Adrenal gland (tissue), 19 donors: ENCODE measurements around the gene ARHGEF28. TPM values are rescaled to one million over a fixed set of nuclear protein-coding genes. Genes with fewer than 3 reads are reported as not detected.

ENCODE experiments used
- DNase-seq, 7 donors: peaks; one replicate each; pipeline ENCODE4 v3.0.0-alpha.2; 2019 to 2020
- H3K27ac ChIP-seq, 5 donors: fragments of 200-600 bp; sonication (generic) in 4 of 5; 1 replicate in 3 of 5; 2 replicates in 2 of 5; pipeline versions ENCODE4 v1.5.1 to v1.8.0; 2016 to 2020; ENCODE audit warnings: mild to moderate bottlenecking in 1 of 5
- H3K27me3 ChIP-seq: fragments of 200-600 bp; 2 replicates; pipeline ENCODE4 v1.8.0; 2021
- H3K36me3 ChIP-seq, 2 donors: fragments of 200-600 bp; replicated peaks in 1 of 2; 1 replicate in 1 of 2; 2 replicates in 1 of 2; pipeline versions ENCODE4 v1.5.1 to v1.8.0; 2018 to 2022
- H3K4me1 ChIP-seq, 2 donors: fragments of 200-600 bp; replicated peaks in 1 of 2; 1 replicate in 1 of 2; 2 replicates in 1 of 2; pipeline versions ENCODE4 v1.5.1 to v1.8.0; 2018 to 2021
- H3K4me3 ChIP-seq, 4 donors: fragments of 200-600 bp; sonication (generic) in 3 of 4; one replicate each; pipeline ENCODE4 v1.5.1; 2016 to 2018
- H3K9me3 ChIP-seq, 3 donors: fragments of 200-600 bp; sonication (generic) in 1 of 3; replicated peaks in 1 of 3; 1 replicate in 2 of 3; 2 replicates in 1 of 3; pipeline versions ENCODE4 v1.5.1 to v1.8.0; 2016 to 2021
- POLR2A ChIP-seq, 2 donors: fragments of 450-650 bp; IDR thresholded peaks; one replicate each; pipeline ENCODE4 v1.6.1; 2017; ENCODE audit warnings: antibody characterized with exemption in 2 of 2, mild to moderate bottlenecking in 2 of 2, moderate library complexity in 1 of 2
- WGBS, 4 donors: extraction: QIAGEN DNeasy Blood & Tissue Kit in 2 of 4; methylation state at CpG; one replicate each; pipeline versions ENCODE4 v1.1.5 to v1.1.7; 2013 to 2017; 5-methylcytosine and 5-hydroxymethylcytosine counted together
- intact Hi-C, 2 donors: fragments of 100-400 bp; cut with DNase I; formaldehyde crosslinking; loops; one replicate each; pipeline versions ENCODE4 v1.14.1 to v1.15.0; 2022 to 2023
- long read RNA-seq, 10 donors: library from polyadenylated mRNA in 3 of 10; unstranded in 2 of 10; stranded (forward) in 1 of 10; transcript quantifications; one replicate each; pipeline ENCODE4 v2.0.0 and lab custom pipeline, GENCODE V29; 2021 to 2026
- polyA plus RNA-seq, 3 donors: library from polyadenylated mRNA; stranded (reverse); fragments of 200-250 nt in 2 of 3; fragments of 350-450 nt in 1 of 3; fragmentation: Illumina TruSeq in 1 of 3; extraction: RNeasy Lipid Tissue Mini Kit (QIAGEN cat#74804) in 1 of 3; gene quantifications; one replicate each; pipeline ENCODE4 v1.2.3, GENCODE V29; 2013 to 2014
- total RNA-seq, 9 donors: library from RNA; depleted of rRNA in 4 of 9; stranded (reverse); fragments of >200 nt in 4 of 9; fragments of 120-200 nt in 1 of 9; fragmentation: NEBNext Ultra II Directional in 1 of 9; extraction: Animal tissue kit (Norgen Biotek cat#: 25700) in 1 of 9; gene quantifications; one replicate each; pipeline versions ENCODE4 v1.1.0 to v1.2.4, GENCODE V29; 2013 to 2023
- TF ChIP-seq, protein P1 (sequence below), 6 experiments: fragments of 450-650 bp in 4 of 6; fragments of 200-600 bp in 2 of 6; sonication (generic) in 1 of 6; IDR thresholded peaks; 1 replicate in 5 of 6; 2 replicates in 1 of 6; pipeline versions ENCODE4 v1.5.1 to v1.8.0; 2016 to 2021; ENCODE audit warnings: antibody characterized with exemption in 6 of 6, mild to moderate bottlenecking in 2 of 6, moderate library complexity in 1 of 6
- donor health status: healthy with polysubstance abuse.
- donor health status: Bipolar disorder and iron deficiency.
- donor health status: DM: yes; HTN: yes; CAD: no.
- donor health status: DM: no; HTN: no; CAD: no.
- donor health status: DM: no; HTN: no; CAD: no.
- donor health status: DM: yes; HTN: yes; CAD: no.

Gene ARHGEF28, protein sequence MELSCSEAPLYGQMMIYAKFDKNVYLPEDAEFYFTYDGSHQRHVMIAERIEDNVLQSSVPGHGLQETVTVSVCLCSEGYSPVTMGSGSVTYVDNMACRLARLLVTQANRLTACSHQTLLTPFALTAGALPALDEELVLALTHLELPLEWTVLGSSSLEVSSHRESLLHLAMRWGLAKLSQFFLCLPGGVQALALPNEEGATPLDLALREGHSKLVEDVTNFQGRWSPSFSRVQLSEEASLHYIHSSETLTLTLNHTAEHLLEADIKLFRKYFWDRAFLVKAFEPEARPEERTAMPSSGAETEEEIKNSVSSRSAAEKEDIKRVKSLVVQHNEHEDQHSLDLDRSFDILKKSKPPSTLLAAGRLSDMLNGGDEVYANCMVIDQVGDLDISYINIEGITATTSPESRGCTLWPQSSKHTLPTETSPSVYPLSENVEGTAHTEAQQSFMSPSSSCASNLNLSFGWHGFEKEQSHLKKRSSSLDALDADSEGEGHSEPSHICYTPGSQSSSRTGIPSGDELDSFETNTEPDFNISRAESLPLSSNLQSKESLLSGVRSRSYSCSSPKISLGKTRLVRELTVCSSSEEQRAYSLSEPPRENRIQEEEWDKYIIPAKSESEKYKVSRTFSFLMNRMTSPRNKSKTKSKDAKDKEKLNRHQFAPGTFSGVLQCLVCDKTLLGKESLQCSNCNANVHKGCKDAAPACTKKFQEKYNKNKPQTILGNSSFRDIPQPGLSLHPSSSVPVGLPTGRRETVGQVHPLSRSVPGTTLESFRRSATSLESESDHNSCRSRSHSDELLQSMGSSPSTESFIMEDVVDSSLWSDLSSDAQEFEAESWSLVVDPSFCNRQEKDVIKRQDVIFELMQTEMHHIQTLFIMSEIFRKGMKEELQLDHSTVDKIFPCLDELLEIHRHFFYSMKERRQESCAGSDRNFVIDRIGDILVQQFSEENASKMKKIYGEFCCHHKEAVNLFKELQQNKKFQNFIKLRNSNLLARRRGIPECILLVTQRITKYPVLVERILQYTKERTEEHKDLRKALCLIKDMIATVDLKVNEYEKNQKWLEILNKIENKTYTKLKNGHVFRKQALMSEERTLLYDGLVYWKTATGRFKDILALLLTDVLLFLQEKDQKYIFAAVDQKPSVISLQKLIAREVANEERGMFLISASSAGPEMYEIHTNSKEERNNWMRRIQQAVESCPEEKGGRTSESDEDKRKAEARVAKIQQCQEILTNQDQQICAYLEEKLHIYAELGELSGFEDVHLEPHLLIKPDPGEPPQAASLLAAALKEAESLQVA (N-terminal part only)
- total RNA-seq (100 to 1,000 TPM in 1 of 9 donors, 10 to 100 TPM in 8; 33.5 to 138 (median 58.8) TPM), polyA plus RNA-seq (10 to 100 TPM; 25.3 to 40.9 (median 32.9) TPM)
- long read RNA-seq, donor 1 = 0 reads
- long read RNA-seq, donor 2, partial matches to known transcripts = 0 of 1 reads
- long read RNA-seq, donor 2, other reads (novel, unspliced or antisense) = 0 of 1 reads
- long read RNA-seq, donor 3 = 0 reads
- long read RNA-seq, donor 4, full-length matches to known transcripts = 1 of 17 reads
- long read RNA-seq, donor 4, partial matches to known transcripts = 9 of 17 reads
- long read RNA-seq, donor 4, other reads (novel, unspliced or antisense) = 7 of 17 reads
- long read RNA-seq, donor 5, full-length matches to known transcripts = 36 of 54 reads
- long read RNA-seq, donor 5, partial matches to known transcripts = 13 of 54 reads
- long read RNA-seq, donor 5, other reads (novel, unspliced or antisense) = 5 of 54 reads
- long read RNA-seq, donor 6, partial matches to known transcripts = 11 of 18 reads
- long read RNA-seq, donor 6, other reads (novel, unspliced or antisense) = 7 of 18 reads
- long read RNA-seq, donor 7, partial matches to known transcripts = 0 of 1 reads
- long read RNA-seq, donor 7, other reads (novel, unspliced or antisense) = 0 of 1 reads
- long read RNA-seq, donor 8 = 0 reads
- long read RNA-seq, donor 9 = 0 reads
- long read RNA-seq, donor 10 = 0 reads

DNA sequence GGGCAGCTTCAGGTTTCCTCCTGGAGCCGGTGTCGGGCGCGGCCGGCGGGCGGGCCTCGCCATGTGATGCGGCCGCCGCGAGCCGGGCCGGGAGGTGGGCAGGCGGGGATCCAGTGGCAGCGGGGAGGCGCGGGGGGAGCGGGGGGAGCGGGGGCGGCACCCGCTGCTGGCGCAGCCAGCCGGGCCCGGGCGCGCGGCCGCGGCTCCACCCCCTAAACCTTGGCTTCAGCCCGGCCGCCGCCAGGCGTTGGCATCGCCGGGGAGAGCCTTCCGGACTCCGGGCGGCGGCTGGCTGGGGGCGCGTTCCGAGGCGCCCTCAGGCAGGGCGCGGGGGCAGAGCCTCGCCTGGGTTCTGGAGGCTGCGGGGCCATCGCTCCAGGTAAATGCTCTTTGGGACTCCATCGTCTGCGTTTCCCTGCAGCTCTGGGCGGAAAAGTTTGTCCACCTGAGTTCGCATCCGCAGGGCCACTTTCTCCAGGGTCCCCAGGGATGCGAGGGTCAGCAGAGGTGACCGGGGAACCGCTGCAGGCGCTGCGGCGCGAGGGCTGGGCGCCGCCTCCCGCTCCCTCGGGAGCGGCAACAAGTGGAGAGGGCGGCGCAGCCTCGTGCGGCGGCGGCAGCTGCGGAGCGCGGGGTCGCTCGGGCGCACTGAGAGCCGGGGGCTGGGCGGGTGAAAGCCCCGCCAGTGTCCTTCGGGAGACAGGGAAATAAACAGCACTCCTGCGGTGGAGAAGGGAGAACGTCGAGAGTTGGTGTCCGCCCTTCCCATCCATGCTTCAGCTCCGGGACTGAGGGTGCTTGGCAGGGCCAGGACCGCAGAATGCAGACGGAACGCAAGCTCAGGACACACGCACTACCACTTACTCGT is at the start of gene ARHGEF28:
TSS of gene ARHGEF28 (plus strand) at position 253 of the 868 bp plus-strand sequence. CDS start 58,656 bp downstream, outside the sequence.
- Histone ChIP-seq H3K27me3 (no peaks in the 10 kb centered on the region), H3K36me3 (no peaks in the 10 kb centered on the region), H3K27ac (peak within 1 kb of the TSS; percentile 36 to 91 (median 90)), H3K9me3 (no peaks in the 10 kb centered on the region), H3K4me3 (peak within 1 kb of the TSS in 3 of 4 donors; percentile 64 to 92 (median 74)), H3K4me1 (peaks cover 41 to 53% of the 10 kb centered on the region in 2 donors)
- WGBS, 4 donors = 0 to 7% (median 1%) methylated on average over 9 to 92 of the region's 92 CpGs
- intact Hi-C loops = no loop called here
- TF ChIP-seq, protein P1, sequence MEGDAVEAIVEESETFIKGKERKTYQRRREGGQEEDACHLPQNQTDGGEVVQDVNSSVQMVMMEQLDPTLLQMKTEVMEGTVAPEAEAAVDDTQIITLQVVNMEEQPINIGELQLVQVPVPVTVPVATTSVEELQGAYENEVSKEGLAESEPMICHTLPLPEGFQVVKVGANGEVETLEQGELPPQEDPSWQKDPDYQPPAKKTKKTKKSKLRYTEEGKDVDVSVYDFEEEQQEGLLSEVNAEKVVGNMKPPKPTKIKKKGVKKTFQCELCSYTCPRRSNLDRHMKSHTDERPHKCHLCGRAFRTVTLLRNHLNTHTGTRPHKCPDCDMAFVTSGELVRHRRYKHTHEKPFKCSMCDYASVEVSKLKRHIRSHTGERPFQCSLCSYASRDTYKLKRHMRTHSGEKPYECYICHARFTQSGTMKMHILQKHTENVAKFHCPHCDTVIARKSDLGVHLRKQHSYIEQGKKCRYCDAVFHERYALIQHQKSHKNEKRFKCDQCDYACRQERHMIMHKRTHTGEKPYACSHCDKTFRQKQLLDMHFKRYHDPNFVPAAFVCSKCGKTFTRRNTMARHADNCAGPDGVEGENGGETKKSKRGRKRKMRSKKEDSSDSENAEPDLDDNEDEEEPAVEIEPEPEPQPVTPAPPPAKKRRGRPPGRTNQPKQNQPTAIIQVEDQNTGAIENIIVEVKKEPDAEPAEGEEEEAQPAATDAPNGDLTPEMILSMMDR (IDR thresholded peaks at IDR 0.05) = no peak
- peak; percentile 43 to 87 for TF ChIP-seq POLR2A (IDR thresholded peaks at IDR 0.05)
- peak; percentile 81 to 87 (median 84) for DNase-seq

DNA sequence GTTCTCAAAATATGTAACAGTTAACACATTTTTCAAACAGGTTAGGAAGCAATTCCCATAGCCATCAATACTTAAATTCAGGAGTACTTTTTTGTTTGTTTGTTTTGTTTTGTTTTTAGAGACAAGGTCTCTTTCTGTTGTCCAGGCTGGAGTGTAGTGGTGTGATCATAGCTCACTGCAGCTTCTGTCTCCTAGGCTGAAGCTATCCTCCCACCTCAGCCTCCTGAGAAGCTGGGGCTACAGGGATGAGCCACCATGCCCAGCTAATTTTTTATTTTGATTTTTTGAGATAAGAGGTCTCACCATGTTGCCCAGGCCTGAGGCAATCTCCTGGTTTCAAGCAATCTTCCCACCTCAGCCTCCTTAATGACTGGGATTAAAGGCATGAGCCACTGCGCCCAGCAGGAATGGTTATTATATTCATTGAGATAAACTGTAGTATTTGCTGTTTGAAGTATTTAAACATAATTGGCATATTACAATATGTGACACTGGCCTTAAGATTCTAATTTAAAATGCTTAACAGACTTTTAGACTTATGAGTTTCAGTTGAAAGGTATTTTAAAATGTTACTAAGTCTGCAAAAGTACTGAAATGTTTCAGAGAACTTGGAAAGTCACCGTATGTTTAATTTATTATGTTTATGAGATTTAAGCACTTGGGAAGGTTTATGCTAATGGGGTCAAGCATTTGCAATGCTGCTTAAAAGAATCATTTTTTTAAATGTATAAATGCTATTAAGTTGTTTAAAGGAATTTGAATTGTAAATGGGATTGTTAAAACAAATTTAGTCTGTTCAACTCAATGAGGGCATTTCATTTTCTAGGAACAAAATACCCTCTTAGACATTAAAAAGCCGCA is 43.5 kb upstream of the ARHGEF28 start:
- no peak for DNase-seq
- WGBS, 4 donors = 64 to 97% (median 72%) methylated on average over 3 of the region's 3 CpGs

More for the DNA sequence above, 43.5 kb upstream of the ARHGEF28 start:
- peaks cover 0 to 25% of the 10 kb centered on the region in 2 donors for H3K36me3 ChIP-seq
- H3K27ac ChIP-seq = no peak overlapping the region
- H3K27me3 ChIP-seq = no peaks in the 10 kb centered on the region
- H3K4me1 ChIP-seq = no peaks in the 10 kb centered on the region
- intact Hi-C loops = no loop called here
- no peaks in the 10 kb centered on the region for H3K9me3 ChIP-seq
- TF ChIP-seq POLR2A (IDR thresholded peaks at IDR 0.05) = no peak
- TF ChIP-seq, protein P1 (IDR thresholded peaks at IDR 0.05) = no peak
- H3K4me3 ChIP-seq = no peak overlapping the region
